CD1c-positive myeloid dendritic cell (primary cell): ENCODE results near the gene ZNF148.

Source experiments
- DNase-seq: peaks from one replicate; pipeline ENCODE4 v3.0.0-alpha.2; 2016; ENCODE audit errors: extremely low spot score

Gene ZNF148

GRCh38 chr3:125220727-125221429, 154.2 kb downstream of the ZNF148 start:
- peak; percentile 17 for DNase-seq

DNA sequence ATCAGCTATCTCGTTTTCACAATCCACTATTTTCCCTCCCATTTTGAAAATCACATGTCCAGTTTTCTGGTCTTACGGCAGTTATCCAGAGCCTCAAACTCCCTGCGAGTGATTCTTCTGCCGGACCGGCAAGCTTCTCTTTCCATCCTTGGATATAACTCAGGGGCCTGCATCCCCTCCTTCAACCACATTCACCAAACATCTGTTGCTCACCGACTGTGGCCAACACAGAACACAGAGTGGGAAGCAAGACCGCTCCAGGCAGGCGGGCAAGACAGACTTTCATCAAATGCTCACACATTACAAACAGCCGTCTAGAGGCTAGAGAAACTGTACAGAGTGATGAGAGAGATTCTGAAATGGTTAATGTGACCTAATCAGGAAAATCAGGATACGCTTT, 154.9 kb downstream of the ZNF148 start:
- no peak for DNase-seq

DNA sequence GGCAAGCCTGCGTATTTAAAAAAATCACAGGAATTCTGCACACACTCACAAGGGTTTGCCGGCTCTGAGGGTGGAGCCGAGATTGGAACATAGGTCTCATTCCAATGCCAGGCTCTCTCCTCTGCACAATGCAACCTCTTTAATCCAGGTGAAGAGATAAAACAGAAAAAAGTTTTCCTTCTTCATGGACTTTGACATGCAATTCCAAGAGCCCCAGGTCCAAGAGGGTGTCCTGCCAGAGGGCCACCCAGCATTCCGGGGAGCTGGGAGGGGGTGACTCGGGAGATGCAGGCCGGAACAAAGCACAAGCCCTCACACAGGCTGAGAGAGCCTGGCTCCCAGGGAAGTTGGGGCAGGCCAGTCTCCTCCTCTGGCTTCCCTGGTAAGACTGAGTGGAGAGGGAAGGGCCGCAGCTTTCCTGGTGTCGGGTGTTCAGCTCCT, 155.8 kb downstream of the ZNF148 start:
- no peak for DNase-seq

DNA sequence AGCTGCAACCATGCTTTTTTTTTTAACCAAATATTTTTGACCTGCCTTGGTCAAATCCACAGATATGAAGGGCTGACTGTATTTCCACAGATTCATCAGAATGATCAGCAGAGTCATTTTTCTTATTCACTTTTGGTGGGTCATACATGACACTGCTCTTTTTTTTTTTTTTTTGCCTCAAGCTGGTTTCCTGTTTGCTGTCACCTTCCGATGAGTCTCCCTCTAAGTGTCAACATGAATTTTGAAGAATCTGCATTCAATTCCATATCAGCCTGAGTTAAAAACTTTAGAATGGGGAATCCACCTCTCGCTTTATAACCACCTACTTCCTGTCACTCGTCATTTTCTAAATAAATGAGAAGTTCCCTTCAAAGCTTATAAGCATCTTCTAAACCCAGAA, 160.4 kb downstream of the ZNF148 start:
- peak; percentile 8 for DNase-seq

- no peak for DNase-seq
Observed at GRCh38 chr3:125213946-125214542, 161.1 kb downstream of the ZNF148 start.

DNA sequence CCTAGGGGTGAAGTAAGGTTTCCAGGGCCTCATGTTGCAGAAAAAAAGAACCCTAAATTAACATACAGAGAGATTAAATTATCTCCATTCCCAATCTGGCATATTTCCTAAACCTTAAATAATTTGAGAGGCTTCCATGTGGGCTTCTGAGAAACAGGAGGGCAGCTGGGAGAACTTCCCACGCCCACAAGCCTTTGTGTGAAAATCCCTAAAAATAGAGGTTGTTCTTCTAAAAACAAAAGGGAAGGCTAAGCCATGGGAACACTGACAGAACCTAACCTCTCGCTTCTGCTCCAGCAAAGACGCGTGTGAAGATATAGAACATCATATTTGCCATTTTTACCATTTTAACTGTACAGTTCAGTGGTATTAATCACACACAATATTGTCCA, 161.8 kb downstream of the ZNF148 start:
- DNase-seq, result no peak

DNA sequence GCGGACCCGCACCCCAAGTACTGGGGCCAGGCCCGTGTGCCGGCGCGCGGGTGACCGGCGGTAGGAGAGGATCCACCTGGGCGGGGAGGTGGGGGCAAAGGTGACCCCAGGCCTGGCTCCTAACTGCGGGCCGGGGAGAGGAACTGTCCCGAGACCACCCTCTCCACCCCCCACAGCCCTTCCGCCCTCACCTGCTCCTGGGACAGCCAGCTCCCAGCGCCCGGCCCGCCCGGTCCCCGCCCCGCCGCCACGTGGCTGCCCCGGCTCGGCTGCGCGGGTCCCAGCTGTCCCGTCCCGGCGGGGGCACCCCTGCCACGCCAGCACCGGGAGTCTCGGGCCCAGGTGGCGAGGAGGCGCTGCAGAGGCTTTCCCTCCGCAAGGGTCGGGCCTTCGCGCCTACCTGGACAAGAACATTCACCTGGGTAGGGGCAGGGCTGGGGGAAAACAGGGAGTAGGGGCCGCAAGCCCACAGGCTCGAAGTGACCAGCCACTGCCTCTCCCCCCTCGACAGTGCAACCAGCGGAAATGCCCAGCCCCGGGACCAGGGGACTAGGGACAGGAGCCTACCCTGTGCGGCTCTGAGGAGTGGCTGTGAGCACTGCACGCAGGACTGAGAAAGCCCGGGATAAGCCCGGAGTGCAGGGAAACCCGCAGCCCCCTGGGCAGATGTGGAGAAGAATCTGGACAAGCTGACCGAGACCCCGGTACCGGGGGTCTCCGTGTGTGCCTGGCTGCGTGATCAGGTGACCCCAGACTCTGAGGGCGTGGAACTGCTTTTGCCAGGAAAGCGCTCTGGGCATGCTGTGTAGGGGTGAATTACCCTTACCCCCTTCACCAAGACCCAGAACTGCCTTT, 162.4 kb downstream of the ZNF148 start, which contains the start of gene SLC12A8:
Gene SLC12A8, minus strand, starts transcription at position 240 of the 855 bp plus-strand sequence. CDS start 1,399 bp downstream, outside the sequence.
- DNase-seq, result no peak

DNA sequence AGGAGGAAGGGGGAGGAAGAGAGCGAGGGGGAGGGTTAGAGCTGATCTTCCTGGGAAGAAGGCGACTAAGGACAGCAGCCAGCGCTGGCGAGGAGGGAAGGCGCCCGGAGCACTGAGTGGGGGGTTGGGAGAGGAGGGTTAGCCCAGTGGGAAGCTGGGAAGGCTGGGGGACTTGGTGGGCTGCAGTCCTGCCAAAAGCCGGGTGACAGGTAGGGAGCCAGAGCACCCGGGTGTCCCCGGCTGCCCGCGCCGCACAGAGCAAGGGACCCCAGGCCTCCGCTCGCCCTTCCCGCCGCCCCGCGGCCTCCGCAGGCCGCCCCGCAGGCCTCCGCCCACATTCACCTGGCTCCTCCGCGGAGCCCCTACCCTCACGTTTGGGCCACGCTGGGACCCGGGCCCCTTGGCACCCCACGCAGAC, 163.0 kb downstream of the ZNF148 start:
- DNase-seq, result no peak

- DNase-seq, result no peak
Observed at GRCh38 chr3:125211523-125212090, 163.5 kb downstream of the ZNF148 start.

DNA sequence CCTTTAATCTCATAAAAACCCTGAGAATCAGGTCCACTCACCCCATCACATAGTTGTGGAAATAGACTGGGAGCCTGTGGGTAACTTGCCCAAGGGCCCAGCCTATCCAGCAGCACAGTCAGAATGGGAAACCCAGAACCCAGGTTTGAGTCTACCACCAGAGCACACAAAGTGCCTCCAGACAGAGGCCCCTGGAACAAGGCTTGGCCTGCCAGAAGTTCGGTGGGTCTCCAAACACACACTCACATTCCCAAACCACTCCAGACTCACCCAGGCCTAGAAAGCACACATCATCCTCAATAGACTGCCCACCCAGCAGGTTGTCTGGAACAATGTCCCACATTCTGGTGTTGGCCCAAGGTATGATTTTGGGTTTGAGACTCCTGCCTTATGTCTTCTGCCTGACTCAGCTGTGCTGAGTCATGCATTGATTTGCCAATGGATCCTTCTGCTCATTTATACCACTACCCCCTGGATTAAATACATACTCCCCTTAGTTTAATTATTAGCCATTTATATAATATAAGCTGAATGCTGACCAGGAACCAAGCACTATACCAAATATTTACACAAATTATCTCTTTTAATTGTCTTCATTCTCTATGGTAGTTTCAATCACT, 167.1 kb downstream of the ZNF148 start:
- no peak for DNase-seq

- DNase-seq, result no peak
Observed at GRCh38 chr3:125207507-125207906, 167.6 kb downstream of the ZNF148 start.

- DNase-seq, result no peak
Observed at GRCh38 chr3:125206934-125207333, 168.2 kb downstream of the ZNF148 start.

GRCh38 chr3:125203731-125204130, 171.4 kb downstream of the ZNF148 start:
- DNase-seq, result no peak

DNA sequence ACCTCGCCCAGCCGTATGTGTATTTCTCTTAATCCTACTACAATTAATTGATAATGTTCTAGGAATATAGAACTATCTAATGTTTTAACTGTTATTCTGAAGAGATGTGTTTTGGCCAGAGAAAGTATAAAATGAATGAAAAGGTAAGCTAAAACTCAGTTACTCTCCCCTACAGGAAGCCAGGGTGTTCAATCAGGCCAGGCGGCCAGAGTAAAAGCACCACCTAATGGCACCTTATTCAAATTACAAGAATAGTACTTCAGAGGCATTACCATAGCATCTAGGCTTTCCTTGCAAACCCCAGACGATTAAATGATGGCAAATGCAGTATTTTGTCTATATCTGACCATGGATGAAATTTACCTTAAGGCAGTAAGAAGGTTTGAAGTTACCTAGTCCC, 172.9 kb downstream of the ZNF148 start:
- peak; percentile 39 for DNase-seq

DNA sequence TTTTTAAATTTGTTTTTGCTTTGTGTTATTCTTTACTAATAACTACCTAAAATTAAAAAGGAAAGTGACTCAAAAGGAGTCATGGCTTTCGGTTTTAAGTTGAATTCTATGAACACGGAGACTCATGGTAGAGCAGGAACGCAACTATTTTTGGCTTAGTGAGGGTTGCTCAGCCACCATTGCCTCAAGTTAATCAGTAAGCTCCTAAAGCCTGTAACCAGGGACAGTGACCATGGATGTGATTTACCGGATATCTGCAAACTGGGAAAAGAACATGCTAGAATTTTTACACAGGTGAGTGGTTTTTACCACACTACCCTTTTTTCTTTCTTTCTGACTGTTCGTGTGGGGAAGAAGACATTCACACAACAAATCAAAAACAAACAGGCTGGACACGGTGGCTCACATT, 174.4 kb downstream of the ZNF148 start:
- no peak for DNase-seq

- no peak for DNase-seq
Observed at GRCh38 chr3:125194849-125195601, 180.1 kb downstream of the ZNF148 start.

GRCh38 chr3:125194061-125194848, 180.9 kb downstream of the ZNF148 start:
- DNase-seq, result no peak

DNA sequence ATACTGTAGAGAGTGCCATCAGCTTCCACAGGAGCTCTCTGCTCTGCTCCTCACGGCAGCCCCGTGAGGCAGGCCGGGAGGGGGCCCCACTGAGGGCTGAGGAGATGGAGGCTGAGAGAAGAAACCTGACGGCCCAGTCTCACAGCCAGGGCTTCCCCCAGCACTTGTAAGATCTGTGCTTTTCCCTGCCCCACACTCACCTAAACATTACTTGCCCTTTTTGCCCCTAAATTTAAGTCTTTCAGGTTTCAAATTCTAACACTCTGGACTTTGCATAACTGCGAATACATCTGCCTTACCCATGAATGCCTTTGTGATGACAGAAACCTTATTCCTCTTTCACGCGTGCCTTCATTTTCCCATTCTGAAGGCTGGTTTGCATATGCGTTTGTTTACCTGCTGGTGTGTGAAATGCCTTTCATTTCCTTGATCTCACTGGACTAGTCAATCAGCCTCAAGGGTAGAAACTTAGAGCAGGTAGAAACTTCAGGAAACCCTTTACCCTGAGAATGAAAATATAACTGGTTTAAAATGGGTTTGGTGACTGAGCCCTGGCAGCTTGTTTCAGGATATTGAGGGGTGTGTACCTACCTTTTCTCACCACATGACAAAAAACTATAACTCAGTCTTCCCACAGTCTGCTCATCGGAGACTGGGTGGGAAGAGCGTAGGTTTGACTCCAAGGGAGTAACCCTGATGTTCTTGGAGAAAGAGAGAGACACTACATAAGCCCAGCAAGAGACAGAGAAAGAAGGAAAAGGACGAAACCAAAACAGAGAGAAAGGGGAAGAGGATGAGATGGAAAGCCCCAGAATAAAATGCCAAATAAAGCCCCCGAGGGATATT, 182.7 kb downstream of the ZNF148 start:
- no peak for DNase-seq

GRCh38 chr3:125191730-125192129, 183.4 kb downstream of the ZNF148 start:
- no peak for DNase-seq
